HEK293T (cell line): Measurements from ENCODE around the gene RETN.

Experiments
- ARNT ChIP-seq: fragments of 450-650 bp; IDR thresholded peaks from 2 replicates; pipeline ENCODE4 v1.6.1; 2017; ENCODE audit warnings: mild to moderate bottlenecking
- BHLHE40 ChIP-seq: fragments of 450-650 bp; IDR thresholded peaks from 2 replicates; pipeline ENCODE4 v1.6.1; 2016; ENCODE audit warnings: mild to moderate bottlenecking, moderate library complexity, borderline replicate concordance
- ELF4 ChIP-seq: fragments of 450-650 bp; IDR thresholded peaks from 2 replicates; pipeline ENCODE4 v1.6.1; 2017; ENCODE audit warnings: antibody characterized with exemption
- FOXA1 ChIP-seq: fragments of 450-650 bp; IDR thresholded peaks from 2 replicates; pipeline ENCODE4 v1.6.1; 2016; ENCODE audit warnings: mild to moderate bottlenecking
- FOXK2 ChIP-seq: fragments of 450-650 bp; IDR thresholded peaks from 2 replicates; pipeline ENCODE4 v1.6.1; 2016; ENCODE audit warnings: mild to moderate bottlenecking
- FOXM1 ChIP-seq: fragments of 450-650 bp; IDR thresholded peaks from 2 replicates; pipeline ENCODE4 v1.6.1; 2017; ENCODE audit warnings: mild to moderate bottlenecking, borderline replicate concordance
- HDGF ChIP-seq: fragments of 450-650 bp; IDR thresholded peaks from 2 replicates; pipeline ENCODE4 v1.6.1; 2017; ENCODE audit warnings: antibody characterized with exemption, borderline replicate concordance
- L3MBTL2 ChIP-seq: fragments of 450-650 bp; conservative IDR thresholded peaks from 2 replicates; pipeline ENCODE4 v1.6.1; 2016; ENCODE audit warnings: mild to moderate bottlenecking
- NFRKB ChIP-seq: fragments of 450-650 bp; IDR thresholded peaks from 2 replicates; pipeline ENCODE4 v1.6.1; 2016; ENCODE audit warnings: mild to moderate bottlenecking, moderate library complexity
- SP1 ChIP-seq: fragments of 450-650 bp; IDR thresholded peaks from 2 replicates; pipeline ENCODE4 v1.6.1; 2017
- SUZ12 ChIP-seq: fragments of 450-650 bp; IDR thresholded peaks from 2 replicates; pipeline ENCODE4 v1.6.1; 2016; ENCODE audit warnings: mild to moderate bottlenecking
- TARDBP ChIP-seq: fragments of 450-650 bp; IDR thresholded peaks from 2 replicates; pipeline ENCODE4 v1.6.1; 2016
- ZNF384 ChIP-seq: fragments of 450-650 bp; IDR thresholded peaks from 2 replicates; pipeline ENCODE4 v1.6.1; 2016

GRCh38 chr19:7652061-7652641, 16.7 kb upstream of the RETN start:
- TF ChIP-seq BHLHE40: no peak
- no peak for TF ChIP-seq SP1
- TF ChIP-seq FOXA1: no peak
- TF ChIP-seq HDGF: no peak
- TF ChIP-seq NFRKB: no peak
- TF ChIP-seq SUZ12: no peak
- TF ChIP-seq TARDBP: no peak
- no peak for TF ChIP-seq ELF4
- TF ChIP-seq L3MBTL2: peak; percentile 80
- no peak for TF ChIP-seq FOXK2
- no peak for TF ChIP-seq ZNF384
- TF ChIP-seq FOXM1: no peak
- no peak for TF ChIP-seq ARNT
